Measurements from ENCODE around the gene KCP.
"Not testable (repeated sequence)": the region's sequence is repeated elsewhere in the genome, so short reads cannot be mapped to it uniquely, and the experiment has no call there.

Gene KCP

DNA sequence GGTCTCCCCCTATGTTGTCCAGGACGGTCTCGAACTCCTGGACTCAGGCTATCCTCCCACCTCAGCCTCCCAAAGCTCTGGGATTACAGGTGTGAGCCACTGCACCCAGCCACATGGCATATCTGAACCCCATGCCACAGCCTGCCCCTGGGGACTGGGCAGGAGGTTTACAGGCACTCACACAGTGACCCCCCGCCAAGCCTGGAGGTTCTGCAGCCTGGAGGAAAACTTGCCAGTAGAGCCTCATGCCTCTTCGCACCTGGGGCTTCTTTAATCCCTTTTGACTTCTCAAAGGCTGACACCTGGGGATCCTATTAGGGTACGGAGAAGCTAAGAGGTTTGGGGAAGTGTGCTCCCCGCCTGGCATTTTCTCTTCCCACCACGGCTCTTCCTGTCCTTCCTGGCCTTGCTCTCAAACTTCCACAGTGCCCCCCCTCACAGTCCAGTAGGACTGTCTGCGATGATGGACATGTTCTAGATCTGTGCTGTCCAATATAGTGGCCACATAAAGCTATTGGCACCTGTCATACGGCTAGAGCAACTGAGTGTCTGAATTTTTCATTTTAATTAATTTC, 11.4 kb upstream of the KCP start:
- DNase-seq (ENCODE audit: low read depth), result no peak

DNA sequence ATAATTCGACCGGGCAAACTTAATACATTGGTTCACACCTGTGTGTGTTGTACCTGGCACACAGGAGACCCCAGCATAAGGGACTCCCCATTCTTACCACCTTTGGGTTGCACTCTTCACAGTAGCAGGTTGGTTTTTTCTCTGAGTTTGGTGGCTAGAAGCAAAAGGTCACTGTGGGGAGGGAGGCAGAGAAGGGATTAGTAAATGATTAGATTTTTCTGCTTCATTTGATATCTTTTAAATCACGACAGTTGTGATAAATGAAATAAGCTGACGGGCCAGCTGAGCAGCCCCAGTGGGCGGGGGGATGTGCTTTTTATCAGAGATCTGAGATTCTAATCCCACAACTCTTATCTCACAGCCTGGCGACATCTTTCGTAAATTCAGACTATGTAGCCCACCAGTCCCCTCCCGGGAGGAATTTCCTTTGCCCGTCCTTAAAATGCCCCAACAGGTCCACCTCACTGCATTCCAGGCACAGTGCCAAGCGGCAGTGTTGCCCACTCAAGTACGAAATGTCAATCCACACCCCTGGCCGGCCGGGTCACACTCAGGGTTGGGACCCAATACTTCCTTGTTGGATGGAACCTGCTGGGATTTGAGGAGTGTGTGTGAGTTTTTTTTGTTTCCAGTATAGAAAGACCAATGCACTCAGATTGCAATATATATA, 10.5 kb upstream of the KCP start:
- DNase-seq (ENCODE audit: low read depth), result no peak

GRCh38 chr7:128919881-128920799, 9.6 kb upstream of the KCP start:
- no peak for DNase-seq (ENCODE audit: low read depth)

DNA sequence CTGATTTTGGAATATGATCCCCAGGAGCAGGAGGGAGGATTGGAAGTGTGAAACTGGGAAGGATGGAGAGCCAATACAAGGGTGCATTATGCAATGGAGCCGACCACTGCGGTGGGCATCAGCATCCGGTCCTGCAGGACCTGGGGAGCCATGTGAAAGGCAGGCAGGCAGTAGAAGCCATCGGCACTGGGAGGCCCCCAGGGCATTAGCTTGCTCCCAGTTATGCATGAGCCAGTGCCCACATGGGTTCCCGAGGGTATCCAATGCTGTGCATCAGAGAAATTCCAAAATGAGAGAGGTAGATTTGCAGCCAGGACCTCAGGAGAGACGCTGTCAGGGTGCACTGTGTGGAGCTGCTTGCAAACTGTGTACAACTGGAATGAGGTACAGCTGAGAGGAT, 8.7 kb upstream of the KCP start:
- no peak for DNase-seq (ENCODE audit: low read depth)

- DNase-seq (ENCODE audit: low read depth), result no peak
Measured at GRCh38 chr7:128918016-128918665, 7.6 kb upstream of the KCP start.

GRCh38 chr7:128917122-128917521, 6.6 kb upstream of the KCP start:
- no peak for DNase-seq (ENCODE audit: low read depth)

DNA sequence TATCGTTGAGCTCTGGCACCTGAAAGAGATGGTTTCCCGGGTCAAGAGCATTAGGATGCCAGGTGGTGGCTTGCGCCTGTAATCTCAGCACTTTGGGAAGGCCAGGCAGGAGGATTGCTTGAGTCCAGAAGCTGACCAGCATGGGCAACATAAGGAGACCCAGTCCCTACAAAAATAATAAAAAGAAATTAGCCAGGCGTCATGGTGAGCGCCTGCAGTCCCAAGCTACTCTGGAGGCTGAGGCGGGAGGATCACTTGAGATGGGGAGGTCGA, 6.1 kb upstream of the KCP start:
- DNase-seq (ENCODE audit: low read depth), result no peak

- DNase-seq (ENCODE audit: low read depth), result no peak
Measured at GRCh38 chr7:128915841-128916642, 5.5 kb upstream of the KCP start.

- no peak for DNase-seq (ENCODE audit: low read depth)
Measured at GRCh38 chr7:128915271-128915819, 4.8 kb upstream of the KCP start.

- DNase-seq (ENCODE audit: low read depth), result no peak
Measured at GRCh38 chr7:128914566-128915151, 4.2 kb upstream of the KCP start.

DNA sequence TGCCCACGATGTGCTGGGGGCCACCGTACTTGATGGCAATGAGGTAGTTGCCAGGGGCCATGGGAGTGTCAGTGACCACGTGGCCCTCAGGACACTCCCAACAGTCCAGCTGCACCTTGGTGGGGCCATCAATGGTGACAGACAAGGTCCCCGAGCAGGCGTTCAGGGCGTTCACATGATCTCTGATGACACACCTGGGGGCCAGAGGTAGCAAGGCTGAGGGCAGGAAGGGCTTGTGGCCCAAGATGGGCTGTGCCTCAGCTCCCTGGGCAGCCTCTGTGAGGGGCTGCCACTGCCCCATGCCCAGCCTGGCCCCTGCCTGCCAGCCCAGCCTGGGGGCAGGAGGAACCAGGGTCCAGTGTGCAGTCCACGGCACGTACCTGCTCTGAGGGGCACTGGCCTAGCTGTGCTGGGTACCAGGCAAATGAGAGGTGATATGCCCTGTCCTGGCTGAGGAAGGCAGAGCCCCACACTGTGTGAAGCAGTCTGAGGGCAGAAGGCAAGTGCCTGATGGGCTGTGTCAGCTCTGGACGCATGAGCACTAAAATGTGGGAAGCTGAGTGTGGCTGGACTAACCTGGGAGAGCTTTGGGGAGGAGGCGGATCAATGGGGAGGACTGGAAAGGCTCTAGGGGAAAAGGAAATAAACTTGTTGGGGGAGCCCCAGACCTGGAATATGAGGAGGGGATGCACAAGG, 3.5 kb upstream of the KCP start:
- DNase-seq (ENCODE audit: low read depth), result no peak

DNA sequence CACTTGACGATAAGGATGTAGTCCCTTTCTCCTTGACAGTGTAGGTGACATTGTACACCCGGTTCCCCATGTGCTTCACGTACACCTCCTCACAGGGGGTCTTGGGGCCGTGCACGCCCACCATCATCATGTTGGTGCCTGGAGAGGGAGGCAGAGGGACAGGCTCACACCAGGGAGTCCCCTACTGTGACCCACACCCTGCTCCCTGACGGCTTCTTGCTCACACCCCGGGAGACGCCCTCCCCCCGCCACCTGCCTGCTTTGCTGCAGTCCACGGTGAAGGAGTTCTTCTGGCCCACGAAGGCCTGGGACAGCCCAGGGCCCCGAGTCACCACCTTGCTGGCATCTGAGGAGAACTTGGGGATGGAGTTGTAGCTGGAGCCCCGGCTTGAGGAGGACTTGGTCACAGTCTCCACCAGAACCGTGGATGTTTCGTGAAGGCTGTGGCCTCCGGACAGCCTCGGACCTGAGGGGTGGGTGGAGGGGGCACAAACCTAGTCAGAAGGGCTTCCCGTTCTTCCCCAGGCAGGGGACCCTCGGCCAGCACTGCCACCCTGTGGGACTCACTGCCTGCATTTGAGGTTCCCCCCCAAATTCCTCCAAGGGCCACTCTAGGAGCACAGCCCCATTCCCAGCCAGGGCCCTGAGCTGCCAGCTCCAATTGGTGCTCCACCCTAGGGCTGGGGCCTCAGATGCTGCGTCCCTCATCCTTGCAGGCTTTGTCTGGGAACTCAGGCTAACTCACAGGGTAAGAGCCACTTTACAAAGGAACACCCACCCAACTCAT, 2.4 kb upstream of the KCP start:
- not testable (repeated sequence) for DNase-seq (ENCODE audit: low read depth)

GRCh38 chr7:128912281-128912680, 1.8 kb upstream of the KCP start:
- DNase-seq (ENCODE audit: low read depth), result no peak

- DNase-seq (ENCODE audit: low read depth), result no peak
Measured at GRCh38 chr7:128911423-128912031, 1.0 kb upstream of the KCP start.

GRCh38 chr7:128909625-128910568, 612 bp downstream of the KCP start:
- DNase-seq (ENCODE audit: low read depth), result no peak

GRCh38 chr7:128908750-128909624, 1.5 kb downstream of the KCP start:
- DNase-seq (ENCODE audit: low read depth), result no peak

Data from T-helper 22 cell (primary cell).